Dendritic cell treated with granulocyte-macrophage colony-stimulating factor and Interleukin-4, amounts not matched to agents 40 ng/mL and 50 ng/mL, for 4 days (primary cell): ENCODE results near the gene RYR2.

Source experiments
- H3K27ac Mint-ChIP-seq: one replicate; pipeline ENCODE4 v1.8.0; 2022; ENCODE audit warnings: mild to moderate bottlenecking, mixed read lengths
- H3K27me3 Mint-ChIP-seq: one replicate; pipeline ENCODE4 v1.8.0; 2022; ENCODE audit warnings: mild to moderate bottlenecking, mixed read lengths
- H3K36me3 Mint-ChIP-seq: one replicate; pipeline ENCODE4 v1.8.0; 2022; ENCODE audit warnings: low read depth, mixed read lengths
- H3K4me1 Mint-ChIP-seq: one replicate; pipeline ENCODE4 v1.8.0; 2022; ENCODE audit warnings: low read depth, mixed read lengths
- H3K4me3 Mint-ChIP-seq: one replicate; pipeline ENCODE4 v1.8.0; 2022; ENCODE audit warnings: mild to moderate bottlenecking, moderate library complexity, mixed read lengths
- H3K9me3 Mint-ChIP-seq: one replicate; pipeline ENCODE4 v1.8.0; 2022; ENCODE audit warnings: mixed read lengths
- intact Hi-C: fragments of 100-400 bp; cut with micrococcal nuclease; formaldehyde crosslinking; loops from one replicate; pipeline ENCODE4 v1.15.0; 2022

RYR2 gene

DNA sequence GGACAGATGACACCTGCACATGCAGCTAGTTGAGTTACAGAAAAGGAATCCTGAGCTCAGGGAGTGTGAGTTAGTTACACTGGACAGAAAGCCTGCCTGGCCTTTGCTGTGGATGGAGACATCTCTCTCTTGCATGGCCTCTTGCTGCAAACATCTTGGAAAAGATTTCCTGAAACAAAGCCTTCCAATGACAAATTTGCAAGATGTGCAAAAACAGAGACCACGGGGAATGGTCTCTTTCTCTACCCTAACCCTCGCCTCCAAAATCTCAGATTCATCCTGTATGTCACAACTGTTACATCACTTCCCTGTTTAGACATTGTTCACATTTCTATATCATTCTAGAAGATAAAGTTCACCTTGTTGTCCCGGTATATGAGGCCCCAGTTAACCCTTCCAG lies 415.6 kb downstream of the RYR2 start:
- Mint-ChIP-seq H3K4me3 (no peak overlapping the region), H3K4me1 (no peaks in the 10 kb centered on the region), H3K27ac (no peak overlapping the region), H3K36me3 (no peaks in the 10 kb centered on the region), H3K27me3 (no peaks in the 10 kb centered on the region), H3K9me3 (peaks cover 9% of the 10 kb centered on the region)
- intact Hi-C loops = no loop called here

DNA sequence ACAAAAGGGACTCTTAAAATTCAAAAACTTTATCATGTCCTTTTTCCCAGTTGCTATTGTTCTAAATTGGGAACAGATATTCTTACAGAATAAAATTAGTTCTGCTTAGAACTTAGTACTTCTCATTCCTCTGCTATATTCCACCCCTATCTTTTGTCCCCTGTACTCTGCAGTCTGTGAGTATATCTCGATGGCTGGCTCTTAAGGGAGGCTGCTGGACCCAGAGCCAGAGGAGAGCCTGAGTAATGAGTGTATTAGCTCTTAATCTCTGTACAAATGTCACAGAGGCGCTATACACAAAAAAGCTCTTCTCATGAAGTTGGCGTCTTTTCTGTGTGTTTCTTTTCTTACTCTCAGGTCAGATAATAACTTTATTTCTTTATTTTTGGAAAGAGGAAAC lies 425.3 kb downstream of the RYR2 start:
- intact Hi-C loops = no loop called here
- H3K9me3 Mint-ChIP-seq = peaks cover 13% of the 10 kb centered on the region
- H3K4me3 Mint-ChIP-seq = no peak overlapping the region
- no peaks in the 10 kb centered on the region for H3K36me3 Mint-ChIP-seq
- H3K27ac Mint-ChIP-seq = no peak overlapping the region
- no peaks in the 10 kb centered on the region for H3K27me3 Mint-ChIP-seq
- no peaks in the 10 kb centered on the region for H3K4me1 Mint-ChIP-seq

DNA sequence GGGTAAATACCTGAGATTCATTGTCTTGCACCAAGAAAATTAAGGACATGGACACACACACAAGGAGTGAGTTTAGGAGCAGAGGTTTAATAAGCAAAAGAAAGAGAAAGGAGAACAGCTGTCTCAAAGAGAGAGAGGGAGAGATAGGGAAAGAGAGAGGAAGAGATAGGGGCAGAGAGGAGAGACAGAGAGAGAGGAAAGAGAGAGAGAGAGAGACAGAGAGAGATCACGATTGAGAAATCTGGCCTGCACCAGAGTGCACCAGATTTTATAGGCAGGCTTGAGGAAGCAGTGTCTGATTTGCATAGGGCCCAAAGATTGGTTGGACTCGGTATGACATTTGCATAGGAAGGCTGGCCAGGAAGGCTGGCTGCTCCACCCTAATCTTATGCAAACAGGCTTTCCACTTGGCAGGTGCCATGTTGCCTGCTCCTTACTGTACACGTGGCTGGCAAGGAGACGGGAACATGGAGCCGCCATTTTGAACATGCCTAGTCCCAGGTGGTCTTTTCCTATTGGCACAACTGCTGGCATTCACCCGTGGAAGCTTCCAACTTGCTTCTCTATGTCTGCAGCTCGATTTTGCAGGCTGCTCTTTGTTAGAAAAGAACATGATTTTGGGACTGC lies 428.8 kb downstream of the RYR2 start:
- intact Hi-C loops = no loop called here
- Mint-ChIP-seq H3K27me3 (no peaks in the 10 kb centered on the region), H3K27ac (no peak overlapping the region), H3K9me3 (peaks cover 13% of the 10 kb centered on the region), H3K4me3 (no peak overlapping the region), H3K36me3 (no peaks in the 10 kb centered on the region), H3K4me1 (no peaks in the 10 kb centered on the region)

DNA sequence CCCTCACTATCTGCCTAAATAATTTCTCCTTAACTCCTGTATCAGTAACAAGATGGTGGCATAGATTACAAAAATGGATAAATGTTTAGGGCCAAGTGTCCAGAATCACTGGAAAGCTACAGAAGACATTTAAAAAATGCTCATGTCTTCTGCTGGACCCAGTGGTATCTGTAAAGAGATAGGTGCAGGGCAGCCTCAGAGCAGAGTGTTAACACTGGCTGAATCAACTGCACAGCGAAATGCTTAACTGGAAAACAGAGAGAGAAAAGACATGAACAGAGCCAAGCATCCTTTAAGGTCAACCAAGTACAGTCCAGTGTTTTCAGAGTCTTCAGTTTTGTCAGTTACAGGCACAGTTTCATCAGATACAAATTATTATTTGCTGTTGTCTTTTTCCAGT lies 429.4 kb downstream of the RYR2 start:
- intact Hi-C loops = no loop called here
- Mint-ChIP-seq H3K27ac (no peak overlapping the region), H3K27me3 (no peaks in the 10 kb centered on the region), H3K36me3 (no peaks in the 10 kb centered on the region), H3K4me1 (no peaks in the 10 kb centered on the region), H3K9me3 (peaks cover 13% of the 10 kb centered on the region), H3K4me3 (no peak overlapping the region)

DNA sequence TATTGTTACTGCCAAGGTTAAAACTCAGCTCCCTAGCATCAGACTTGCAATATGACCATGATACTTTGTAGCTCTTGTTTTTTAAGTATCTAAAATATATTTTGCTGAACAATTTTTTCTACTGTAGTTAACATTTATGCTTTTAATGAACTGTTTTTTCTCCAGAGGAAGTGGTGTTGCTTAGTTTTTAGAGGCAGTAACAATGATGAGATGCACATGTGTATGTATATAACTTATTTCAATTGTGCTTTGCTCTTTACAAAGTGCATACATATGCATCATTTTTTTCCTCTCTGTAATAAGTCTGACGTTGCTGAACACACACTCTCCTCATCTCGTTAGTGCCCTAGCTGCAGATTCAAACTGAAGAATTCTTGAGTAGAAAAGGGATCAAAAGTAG lies 430.0 kb downstream of the RYR2 start:
- Mint-ChIP-seq H3K27ac (no peak overlapping the region), H3K36me3 (no peaks in the 10 kb centered on the region), H3K4me1 (no peaks in the 10 kb centered on the region), H3K27me3 (no peaks in the 10 kb centered on the region), H3K4me3 (no peak overlapping the region), H3K9me3 (peaks cover 13% of the 10 kb centered on the region)
- intact Hi-C loops = no loop called here

DNA sequence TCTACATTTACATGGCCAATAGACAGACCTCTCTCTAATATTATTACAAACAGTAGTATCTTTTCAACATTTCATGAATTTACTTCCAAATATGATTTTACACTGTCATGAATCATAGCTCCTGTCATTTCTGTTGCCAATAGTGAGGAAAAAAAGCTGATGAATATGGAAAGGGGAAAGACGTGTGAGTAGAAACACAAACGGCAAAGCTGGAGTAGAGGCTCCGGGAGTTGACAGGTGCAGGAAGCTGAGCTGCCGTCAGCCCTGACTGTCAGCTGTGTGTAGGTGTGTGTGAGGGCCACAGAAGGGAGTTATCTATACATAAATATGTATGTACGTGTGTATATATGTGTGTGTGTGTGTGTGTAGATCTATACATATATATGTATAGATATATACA lies 431.9 kb downstream of the RYR2 start:
- intact Hi-C loops = no loop called here
- H3K36me3 Mint-ChIP-seq = no peaks in the 10 kb centered on the region
- peaks cover 13% of the 10 kb centered on the region for H3K9me3 Mint-ChIP-seq
- H3K27ac Mint-ChIP-seq = no peak overlapping the region
- no peaks in the 10 kb centered on the region for H3K27me3 Mint-ChIP-seq
- no peaks in the 10 kb centered on the region for H3K4me1 Mint-ChIP-seq
- no peak overlapping the region for H3K4me3 Mint-ChIP-seq

DNA sequence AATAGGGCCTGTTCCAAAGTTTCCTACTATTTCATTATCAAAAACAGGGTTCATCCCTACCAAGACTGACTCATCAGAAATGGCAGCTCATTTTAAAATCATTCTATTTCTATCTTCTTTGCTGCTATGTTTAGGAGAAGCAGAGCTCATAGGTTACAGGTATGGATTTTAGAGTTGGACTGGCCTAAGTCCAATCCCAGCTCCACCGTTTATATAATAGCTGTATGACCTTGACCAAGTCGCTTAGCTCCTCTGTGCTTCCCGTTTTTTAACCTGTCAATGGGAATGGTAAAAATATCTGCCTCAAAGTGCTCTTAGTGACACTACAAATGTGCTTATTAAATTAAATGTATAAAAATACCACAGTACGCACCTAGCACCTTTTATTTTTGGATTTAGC lies 436.1 kb downstream of the RYR2 start:
- Mint-ChIP-seq H3K27ac (no peak overlapping the region), H3K9me3 (peaks cover 14% of the 10 kb centered on the region), H3K4me1 (no peaks in the 10 kb centered on the region), H3K27me3 (no peaks in the 10 kb centered on the region), H3K36me3 (no peaks in the 10 kb centered on the region), H3K4me3 (no peak overlapping the region)
- intact Hi-C loops = no loop called here

DNA sequence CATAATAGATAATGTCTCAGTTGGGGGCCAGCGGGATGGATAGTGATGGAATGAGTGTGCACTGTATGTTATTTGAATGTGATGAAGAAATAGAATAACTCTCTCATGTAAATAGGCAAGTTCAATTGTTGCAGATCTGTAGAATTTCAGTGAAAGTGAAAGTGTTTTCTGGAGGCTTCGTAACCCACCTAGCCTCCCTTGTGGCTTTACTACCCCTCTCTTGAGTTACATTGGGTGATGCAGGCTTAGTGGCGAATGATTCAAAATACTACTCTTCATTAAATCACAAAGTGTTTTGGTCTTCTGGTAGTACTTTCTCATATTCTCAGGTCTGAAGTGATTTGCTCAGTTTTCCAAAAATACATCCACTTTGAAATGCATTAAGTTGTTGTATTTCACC lies 436.9 kb downstream of the RYR2 start:
- H3K36me3 Mint-ChIP-seq = no peaks in the 10 kb centered on the region
- no peak overlapping the region for H3K4me3 Mint-ChIP-seq
- peaks cover 18% of the 10 kb centered on the region for H3K9me3 Mint-ChIP-seq
- intact Hi-C loops = no loop called here
- no peak overlapping the region for H3K27ac Mint-ChIP-seq
- no peaks in the 10 kb centered on the region for H3K27me3 Mint-ChIP-seq
- no peaks in the 10 kb centered on the region for H3K4me1 Mint-ChIP-seq

DNA sequence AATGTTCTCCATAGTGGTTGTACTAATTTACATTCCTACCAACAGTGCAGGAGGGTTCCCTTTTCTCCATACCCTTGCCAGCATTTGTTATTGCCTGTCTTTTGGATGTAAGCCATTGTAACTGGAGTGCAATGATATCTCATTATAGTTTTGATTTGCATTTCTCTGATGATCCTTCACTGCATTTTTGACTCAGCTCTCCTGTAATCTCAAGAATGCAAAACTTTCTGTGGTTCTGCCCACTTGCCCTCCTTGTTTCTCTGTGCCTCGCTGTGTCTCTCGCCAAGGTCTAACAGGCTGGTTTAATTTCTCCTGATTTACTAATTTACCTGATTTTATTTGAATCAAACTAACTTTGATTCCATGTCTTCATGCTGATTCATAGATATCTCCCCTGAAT lies 440.8 kb downstream of the RYR2 start:
- Mint-ChIP-seq H3K27ac (no peak overlapping the region), H3K27me3 (no peaks in the 10 kb centered on the region)

DNA sequence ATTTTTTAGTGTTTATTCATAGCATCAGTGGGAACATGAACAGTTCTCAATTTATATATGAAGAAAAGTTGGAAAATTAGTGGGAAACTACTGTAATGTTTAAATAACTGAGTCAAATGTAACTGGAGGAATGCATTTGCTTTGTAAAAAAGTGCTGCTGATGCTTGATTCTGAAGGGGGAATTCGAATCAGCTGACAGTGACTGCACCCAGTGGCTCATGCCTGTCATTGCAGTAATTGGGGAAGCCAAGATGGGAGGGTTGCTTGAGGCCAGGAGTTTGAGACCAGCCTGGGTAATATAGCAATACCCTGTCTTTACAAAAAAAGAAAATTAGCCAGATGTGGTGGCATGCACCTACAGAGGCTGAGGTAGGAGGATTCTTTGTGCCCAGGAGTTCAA lies 450.4 kb downstream of the RYR2 start:
- H3K4me3 Mint-ChIP-seq = no peak overlapping the region
- no peaks in the 10 kb centered on the region for H3K9me3 Mint-ChIP-seq
- intact Hi-C loops = no loop called here
- H3K27ac Mint-ChIP-seq = no peak overlapping the region
- H3K27me3 Mint-ChIP-seq = no peaks in the 10 kb centered on the region
- H3K36me3 Mint-ChIP-seq = no peaks in the 10 kb centered on the region
- no peaks in the 10 kb centered on the region for H3K4me1 Mint-ChIP-seq

More for the DNA sequence above, 440.8 kb downstream of the RYR2 start:
- Mint-ChIP-seq H3K4me3 (no peak overlapping the region), H3K36me3 (no peaks in the 10 kb centered on the region), H3K9me3 (peaks cover 18% of the 10 kb centered on the region), H3K4me1 (no peaks in the 10 kb centered on the region)
- intact Hi-C loops = no loop called here

DNA sequence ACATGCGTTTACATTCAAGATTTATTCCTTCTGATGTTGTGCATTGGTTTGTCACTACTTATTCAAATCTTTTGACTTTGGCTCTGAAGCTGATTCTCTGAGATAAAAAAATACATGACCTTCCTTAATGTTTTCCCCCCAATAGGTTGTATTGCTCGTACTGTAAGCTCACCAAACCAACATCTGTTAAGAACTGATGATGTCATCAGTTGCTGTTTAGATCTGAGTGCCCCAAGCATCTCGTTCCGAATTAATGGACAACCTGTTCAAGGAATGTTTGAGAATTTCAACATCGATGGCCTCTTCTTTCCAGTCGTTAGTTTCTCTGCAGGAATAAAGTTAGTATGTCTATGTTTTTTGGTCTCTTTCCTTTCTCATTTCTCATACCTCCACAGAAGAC lies 458.6 kb downstream of the RYR2 start:
- Mint-ChIP-seq H3K4me1 (no peaks in the 10 kb centered on the region), H3K36me3 (no peaks in the 10 kb centered on the region), H3K4me3 (no peak overlapping the region), H3K27me3 (no peaks in the 10 kb centered on the region), H3K27ac (no peak overlapping the region), H3K9me3 (no peaks in the 10 kb centered on the region)
- intact Hi-C loops = no loop called here

DNA sequence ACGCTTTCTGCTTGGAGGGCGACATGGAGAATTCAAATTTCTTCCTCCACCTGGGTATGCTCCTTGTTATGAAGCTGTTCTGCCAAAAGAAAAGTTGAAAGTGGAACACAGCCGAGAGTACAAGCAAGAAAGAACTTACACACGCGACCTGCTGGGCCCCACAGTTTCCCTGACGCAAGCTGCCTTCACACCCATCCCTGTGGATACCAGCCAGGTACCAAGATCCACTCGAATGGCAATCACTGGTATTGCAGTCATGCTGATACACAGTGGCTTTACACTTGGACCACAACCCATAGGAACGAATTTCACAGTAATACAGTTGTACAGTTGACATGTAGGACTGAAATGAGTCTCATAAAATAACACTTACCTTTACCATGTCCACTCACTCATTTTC lies 461.3 kb downstream of the RYR2 start:
- intact Hi-C loops = no loop called here
- Mint-ChIP-seq H3K9me3 (no peaks in the 10 kb centered on the region), H3K27me3 (no peaks in the 10 kb centered on the region), H3K4me3 (no peak overlapping the region), H3K27ac (no peak overlapping the region), H3K4me1 (no peaks in the 10 kb centered on the region), H3K36me3 (no peaks in the 10 kb centered on the region)

DNA sequence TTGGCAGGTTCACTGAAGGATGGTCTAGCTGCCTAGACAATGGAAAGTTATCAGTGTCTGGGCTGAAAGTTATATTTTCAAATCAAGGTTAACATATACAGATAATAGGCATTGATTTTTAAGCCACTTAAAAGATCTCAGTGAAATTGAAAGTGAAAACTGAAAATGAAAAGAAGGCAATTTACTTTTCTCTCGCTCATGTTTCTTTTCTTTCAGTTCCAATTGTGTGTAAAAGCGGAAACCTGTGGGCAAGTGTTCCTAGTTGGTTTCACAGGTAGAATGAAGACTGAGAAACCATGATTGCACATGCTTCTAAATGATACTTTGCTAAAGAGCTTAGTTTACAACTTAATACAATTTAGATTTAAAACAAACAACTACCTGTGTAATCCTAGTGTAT lies 465.0 kb downstream of the RYR2 start:
- no peak overlapping the region for H3K4me3 Mint-ChIP-seq
- H3K27me3 Mint-ChIP-seq = no peaks in the 10 kb centered on the region
- H3K4me1 Mint-ChIP-seq = no peaks in the 10 kb centered on the region
- H3K36me3 Mint-ChIP-seq = no peaks in the 10 kb centered on the region
- intact Hi-C loops = no loop called here
- no peaks in the 10 kb centered on the region for H3K9me3 Mint-ChIP-seq
- no peak overlapping the region for H3K27ac Mint-ChIP-seq

DNA sequence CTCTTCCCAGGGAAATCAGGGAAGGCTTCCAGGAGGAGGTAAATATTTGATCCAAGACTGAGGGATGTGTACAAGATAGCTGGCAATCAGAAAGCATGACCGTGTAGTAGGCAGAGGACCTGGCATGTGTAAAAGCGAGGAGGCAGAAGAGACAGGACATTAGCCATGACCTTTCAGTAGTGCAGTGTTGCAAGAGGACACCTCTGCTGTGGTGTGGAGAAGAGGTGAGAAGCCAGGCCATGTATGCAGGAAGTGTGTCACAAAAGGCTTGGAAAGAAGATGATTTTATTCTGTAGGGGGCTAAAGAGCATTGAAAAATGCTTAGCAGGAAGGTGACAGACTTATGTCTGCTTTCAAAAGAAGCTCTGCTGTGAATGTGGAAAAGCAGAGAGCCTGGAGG lies 467.8 kb downstream of the RYR2 start:
- H3K36me3 Mint-ChIP-seq = no peaks in the 10 kb centered on the region
- intact Hi-C loops = no loop called here
- no peaks in the 10 kb centered on the region for H3K4me1 Mint-ChIP-seq
- H3K27ac Mint-ChIP-seq = no peak overlapping the region
- no peaks in the 10 kb centered on the region for H3K27me3 Mint-ChIP-seq
- H3K4me3 Mint-ChIP-seq = no peak overlapping the region
- no peaks in the 10 kb centered on the region for H3K9me3 Mint-ChIP-seq

DNA sequence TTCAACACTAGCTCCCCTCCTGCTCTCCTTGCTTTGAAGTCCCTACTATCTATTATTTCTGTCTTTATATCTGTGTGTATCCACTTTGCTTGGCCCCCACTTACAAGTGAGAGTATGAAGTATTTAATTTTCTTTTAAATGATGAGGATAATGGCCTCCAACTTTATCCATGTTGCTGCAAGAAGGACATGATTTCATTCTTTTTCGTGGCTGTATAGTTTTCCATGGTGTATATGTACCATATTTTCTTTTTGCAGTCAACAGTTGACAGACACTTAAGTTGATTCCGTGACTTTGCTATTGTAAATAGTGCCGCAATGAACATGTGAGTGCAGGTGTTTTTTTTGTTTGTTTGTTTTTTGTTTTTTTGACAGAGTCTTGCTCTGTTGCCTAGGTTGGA lies 483.1 kb downstream of the RYR2 start:
- H3K4me3 Mint-ChIP-seq = no peak overlapping the region
- no peaks in the 10 kb centered on the region for H3K36me3 Mint-ChIP-seq
- no peaks in the 10 kb centered on the region for H3K9me3 Mint-ChIP-seq
- no peaks in the 10 kb centered on the region for H3K4me1 Mint-ChIP-seq
- intact Hi-C loops = no loop called here
- no peaks in the 10 kb centered on the region for H3K27me3 Mint-ChIP-seq
- H3K27ac Mint-ChIP-seq = no peak overlapping the region
